ENCODE measurements around the gene ARHGEF28.

ARHGEF28 gene

DNA sequence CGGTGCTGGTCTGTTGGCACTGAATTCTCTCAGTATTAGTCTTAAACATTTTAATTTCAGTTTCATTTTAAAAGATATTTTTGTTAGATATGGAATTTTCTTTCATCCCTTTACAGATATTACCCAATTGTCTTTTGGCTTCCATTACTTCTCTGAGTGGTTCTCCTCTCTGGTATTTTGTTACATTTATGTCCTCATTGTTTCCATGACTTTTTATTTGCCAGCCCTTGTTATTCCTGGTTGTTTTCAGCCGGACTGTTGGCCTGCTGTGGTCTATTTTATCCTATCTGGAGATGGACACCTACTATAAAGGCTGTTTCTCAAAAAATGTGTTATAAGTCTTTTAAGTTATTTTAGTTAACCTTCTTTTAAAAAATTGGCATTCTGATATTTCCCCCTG, 117.2 kb downstream of the ARHGEF28 start:
- H3K4me3 ChIP-seq (ENCODE audit: low read depth, low read length), result no peak overlapping the region
- TF ChIP-seq, protein P1, sequence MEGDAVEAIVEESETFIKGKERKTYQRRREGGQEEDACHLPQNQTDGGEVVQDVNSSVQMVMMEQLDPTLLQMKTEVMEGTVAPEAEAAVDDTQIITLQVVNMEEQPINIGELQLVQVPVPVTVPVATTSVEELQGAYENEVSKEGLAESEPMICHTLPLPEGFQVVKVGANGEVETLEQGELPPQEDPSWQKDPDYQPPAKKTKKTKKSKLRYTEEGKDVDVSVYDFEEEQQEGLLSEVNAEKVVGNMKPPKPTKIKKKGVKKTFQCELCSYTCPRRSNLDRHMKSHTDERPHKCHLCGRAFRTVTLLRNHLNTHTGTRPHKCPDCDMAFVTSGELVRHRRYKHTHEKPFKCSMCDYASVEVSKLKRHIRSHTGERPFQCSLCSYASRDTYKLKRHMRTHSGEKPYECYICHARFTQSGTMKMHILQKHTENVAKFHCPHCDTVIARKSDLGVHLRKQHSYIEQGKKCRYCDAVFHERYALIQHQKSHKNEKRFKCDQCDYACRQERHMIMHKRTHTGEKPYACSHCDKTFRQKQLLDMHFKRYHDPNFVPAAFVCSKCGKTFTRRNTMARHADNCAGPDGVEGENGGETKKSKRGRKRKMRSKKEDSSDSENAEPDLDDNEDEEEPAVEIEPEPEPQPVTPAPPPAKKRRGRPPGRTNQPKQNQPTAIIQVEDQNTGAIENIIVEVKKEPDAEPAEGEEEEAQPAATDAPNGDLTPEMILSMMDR (IDR thresholded peaks at IDR 0.05; ENCODE audit: insufficient read depth, low read length, missing control alignments), result no peak
- DNase-seq (ENCODE audit: low read depth, low spot score), result no peak
- ChIA-PET CTCF (no interaction called here), POLR2A (no interaction called here)

DNA sequence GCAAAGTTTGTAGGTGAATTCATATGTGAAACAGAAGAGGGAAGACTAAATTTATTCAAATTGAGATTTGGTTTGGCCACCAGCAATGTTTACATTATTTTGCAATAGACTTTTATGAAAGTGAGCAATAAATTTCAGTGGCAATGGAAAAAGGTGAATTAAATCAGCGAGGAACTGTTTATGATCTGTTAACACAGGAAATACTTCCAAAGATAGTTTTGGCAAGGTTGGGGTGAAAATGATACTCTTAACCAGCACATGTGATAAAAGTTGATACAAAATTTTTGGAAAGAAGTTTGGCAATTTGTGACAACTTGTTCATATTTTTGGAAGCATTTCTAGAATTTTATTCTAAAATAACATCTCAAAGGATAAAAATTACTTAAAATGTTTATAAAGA, 119.8 kb downstream of the ARHGEF28 start:
- CTCF ChIA-PET, result no interaction called here

DNA sequence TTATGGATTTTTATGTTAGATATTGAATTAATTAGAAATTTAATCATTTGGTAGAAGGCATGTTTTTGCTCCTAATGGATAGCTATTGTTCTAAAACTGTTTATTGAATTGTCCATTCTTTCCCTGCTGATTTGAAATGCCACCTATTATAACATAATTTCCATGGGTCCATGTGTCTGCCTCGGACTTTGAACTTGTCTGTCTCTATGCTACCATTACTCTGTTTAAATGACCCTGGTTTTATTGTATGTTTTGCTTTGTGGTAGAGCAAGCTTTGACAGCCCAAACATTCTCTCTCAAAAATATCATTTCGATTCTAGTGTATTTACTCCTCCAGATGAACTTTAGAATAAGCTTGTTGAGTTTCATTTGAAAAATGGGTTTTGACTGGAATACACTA, 120.6 kb downstream of the ARHGEF28 start:
- ChIA-PET POLR2A (no interaction called here), CTCF (interaction anchor here (1.2 to 1.3 kb wide), 2 partner anchors 12 to 155 kb away, joined by 3 read pairs; no protein-coding TSS in a partner anchor)

More for the DNA sequence above, 119.8 kb downstream of the ARHGEF28 start:
- POLR2A ChIA-PET, result no interaction called here
- no peak for DNase-seq (ENCODE audit: low read depth, low spot score)
- TF ChIP-seq, protein P1 (IDR thresholded peaks at IDR 0.05; ENCODE audit: insufficient read depth, low read length, missing control alignments), result no peak
- no peak overlapping the region for H3K4me3 ChIP-seq (ENCODE audit: low read depth, low read length)

DNA sequence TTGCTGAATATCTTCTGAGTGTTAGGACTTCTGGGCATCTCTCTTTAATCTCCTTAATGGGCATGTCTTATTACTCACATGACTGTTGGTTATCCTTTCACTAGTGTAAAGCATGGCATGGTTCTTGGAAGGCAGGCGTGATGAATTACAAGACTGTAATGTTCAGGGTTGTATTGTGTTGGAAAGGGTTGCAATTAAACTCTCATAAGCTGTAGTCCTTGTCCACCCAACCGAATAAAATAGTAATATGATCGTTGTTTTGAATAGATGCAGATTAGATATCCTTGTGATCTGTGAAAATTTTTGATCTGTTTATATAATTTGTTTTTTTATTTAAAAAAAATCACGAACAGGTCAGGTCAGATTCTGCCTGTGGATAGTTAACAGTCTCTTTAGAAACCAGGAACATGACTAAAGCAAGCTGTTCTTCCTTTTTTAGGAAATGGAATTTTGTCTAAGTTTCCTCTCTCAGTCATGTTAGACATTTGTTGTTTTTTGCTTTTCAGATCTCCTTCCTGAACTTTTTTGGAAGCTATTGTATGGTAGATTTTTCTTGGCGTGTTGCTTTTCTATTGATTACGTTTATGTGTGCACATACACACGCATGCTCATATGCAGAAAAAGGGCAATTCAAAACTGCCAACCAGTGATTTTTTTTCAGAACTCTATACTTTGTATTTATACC, 121.8 kb downstream of the ARHGEF28 start:
- ChIA-PET CTCF (interaction anchor here (0.5 to 1.1 kb wide), 2 partner anchors 10 to 202 kb away, joined by 3 read pairs; no protein-coding TSS in a partner anchor), POLR2A (no interaction called here)
- no peak overlapping the region for H3K4me3 ChIP-seq (ENCODE audit: low read depth, low read length)
- DNase-seq (ENCODE audit: low read depth, low spot score), result no peak
- TF ChIP-seq, protein P1 (IDR thresholded peaks at IDR 0.05; ENCODE audit: insufficient read depth, low read length, missing control alignments), result no peak

More for the DNA sequence above, 120.6 kb downstream of the ARHGEF28 start:
- TF ChIP-seq, protein P1 (IDR thresholded peaks at IDR 0.05; ENCODE audit: insufficient read depth, low read length, missing control alignments), result no peak
- no peak for DNase-seq (ENCODE audit: low read depth, low spot score)
- H3K4me3 ChIP-seq (ENCODE audit: low read depth, low read length), result no peak overlapping the region

DNA sequence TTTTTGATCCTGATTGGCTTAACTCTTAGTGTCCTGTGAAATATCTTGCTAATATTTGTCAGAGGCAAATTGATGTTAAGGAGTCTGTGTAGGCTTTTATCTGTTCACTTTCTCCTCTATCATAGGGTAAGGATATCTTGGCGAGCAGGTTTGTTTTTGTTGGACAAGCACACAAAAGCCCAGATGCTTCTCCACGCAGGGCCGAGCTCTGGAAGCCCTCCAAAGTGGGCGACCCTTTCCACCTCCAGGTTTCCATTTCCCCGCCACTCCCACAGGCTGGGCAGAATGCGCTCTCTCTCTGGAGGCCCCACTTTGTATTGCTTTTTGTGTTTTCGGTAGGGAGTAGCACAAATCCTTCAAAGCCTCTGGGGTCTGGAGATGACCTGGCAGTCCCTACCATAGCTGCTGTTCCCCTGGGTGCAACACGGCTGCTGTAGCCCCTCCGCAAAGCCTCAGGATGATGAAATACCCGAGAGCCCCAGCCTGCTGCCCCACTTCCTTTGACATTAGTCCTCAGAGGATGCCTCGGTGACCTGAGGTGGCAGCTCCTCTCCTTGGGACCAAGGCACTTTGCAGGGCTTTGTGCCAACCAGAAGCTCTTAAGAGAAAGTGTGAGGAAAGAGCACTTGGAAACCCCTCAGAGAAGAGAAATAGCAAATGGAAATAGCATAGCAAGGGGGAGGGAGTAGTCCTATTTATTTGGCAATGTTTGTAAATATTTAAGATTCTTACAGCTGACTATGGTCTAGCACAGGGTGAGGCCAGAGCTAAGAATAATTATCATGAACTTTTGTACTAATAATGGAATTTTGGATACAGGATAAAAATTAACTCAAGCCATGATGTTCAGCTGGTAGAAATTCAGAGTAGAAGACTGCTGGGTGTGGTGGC, 122.8 kb downstream of the ARHGEF28 start:
- CTCF ChIA-PET, result interaction anchor here (0.5 to 1.1 kb wide), 3 partner anchors 11 to 203 kb away, joined by 3 read pairs; no protein-coding TSS in a partner anchor
- POLR2A ChIA-PET, result no interaction called here
- no peak overlapping the region for H3K4me3 ChIP-seq (ENCODE audit: low read depth, low read length)

More for the DNA sequence above, 122.8 kb downstream of the ARHGEF28 start:
- TF ChIP-seq, protein P1 (IDR thresholded peaks at IDR 0.05; ENCODE audit: insufficient read depth, low read length, missing control alignments), result no peak
- no peak for DNase-seq (ENCODE audit: low read depth, low spot score)

Data from AG04449 (cell line).